Stimulated activated CD8-positive, alpha-beta memory T cell treated with anti-CD3 and anti-CD28 coated beads, Interleukin-2, amount 100 ng/mL, for 1 hour (primary cell): ENCODE measurements around the gene MBNL1.
"Not testable (repeated sequence)": the region's sequence is repeated elsewhere in the genome, so short reads cannot be mapped to it uniquely, and the experiment has no call there.

Experiments
- DNase-seq, 2 donors: peaks; one replicate each; pipeline ENCODE4 v3.0.0-alpha.2; 2020; ENCODE audit warnings: low read depth in 2 of 2

The MBNL1 gene

DNA sequence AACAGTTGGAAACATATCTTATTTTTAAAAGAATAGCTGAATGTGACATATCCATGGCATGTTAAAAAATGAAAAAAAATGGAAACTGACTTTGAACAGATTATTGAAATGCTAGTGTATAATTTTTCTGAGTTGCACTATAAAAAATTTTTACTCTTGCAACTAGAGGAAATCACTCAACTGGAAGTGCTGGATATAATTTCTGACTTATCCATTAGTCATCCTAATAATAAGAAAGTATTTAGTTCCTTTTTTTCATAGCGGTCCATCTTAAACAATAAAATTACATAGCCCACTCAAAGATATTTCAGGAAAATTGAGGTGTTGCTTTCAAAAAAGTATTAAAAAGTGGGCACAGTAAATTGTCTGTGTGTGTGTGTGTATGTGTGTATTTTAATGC, 80.7 kb downstream of the MBNL1 start:
- no peak for DNase-seq

GRCh38 chr3:152350139-152350538, 81.4 kb downstream of the MBNL1 start:
- no peak for DNase-seq

DNA sequence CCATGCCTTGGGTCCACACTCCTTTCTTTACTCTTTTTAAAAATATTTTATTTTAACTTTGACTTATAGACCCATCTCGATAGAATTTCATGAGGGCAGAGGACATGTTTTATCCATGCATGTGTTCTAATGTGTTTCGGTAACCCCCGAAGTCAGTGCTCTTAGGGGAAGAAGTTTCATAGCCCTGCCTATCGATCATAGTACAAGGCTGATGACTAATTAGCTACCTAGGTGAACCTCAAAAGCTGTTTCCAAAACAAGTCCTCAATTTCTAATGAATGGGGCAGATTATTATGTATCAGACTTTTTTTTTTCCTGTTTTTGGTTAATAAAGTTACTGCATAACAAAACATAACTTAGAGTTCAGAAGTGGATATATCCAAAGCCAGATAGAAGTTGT, 82.0 kb downstream of the MBNL1 start:
- DNase-seq, result no peak

- DNase-seq, result no peak
Observed at GRCh38 chr3:152352554-152352953, 83.8 kb downstream of the MBNL1 start.

DNA sequence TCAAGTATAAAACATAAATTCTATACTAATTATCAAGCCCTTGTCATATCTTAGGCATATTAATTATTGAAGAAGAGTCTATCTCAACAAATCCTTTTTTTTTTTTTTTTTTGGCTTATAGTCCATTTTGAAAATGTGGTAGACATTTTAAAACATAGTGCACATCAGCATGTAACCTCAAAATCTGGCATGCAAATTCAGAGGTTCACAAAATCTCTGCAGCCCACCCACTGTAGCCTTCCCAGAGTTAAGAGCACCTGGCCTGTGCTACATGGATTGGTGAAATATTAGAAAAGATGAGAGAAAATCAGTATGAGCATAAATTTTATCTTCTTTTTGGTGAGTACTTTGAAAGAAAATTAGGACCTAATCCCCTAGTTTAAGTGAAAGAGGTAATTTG, 84.8 kb downstream of the MBNL1 start:
- no peak for DNase-seq

DNA sequence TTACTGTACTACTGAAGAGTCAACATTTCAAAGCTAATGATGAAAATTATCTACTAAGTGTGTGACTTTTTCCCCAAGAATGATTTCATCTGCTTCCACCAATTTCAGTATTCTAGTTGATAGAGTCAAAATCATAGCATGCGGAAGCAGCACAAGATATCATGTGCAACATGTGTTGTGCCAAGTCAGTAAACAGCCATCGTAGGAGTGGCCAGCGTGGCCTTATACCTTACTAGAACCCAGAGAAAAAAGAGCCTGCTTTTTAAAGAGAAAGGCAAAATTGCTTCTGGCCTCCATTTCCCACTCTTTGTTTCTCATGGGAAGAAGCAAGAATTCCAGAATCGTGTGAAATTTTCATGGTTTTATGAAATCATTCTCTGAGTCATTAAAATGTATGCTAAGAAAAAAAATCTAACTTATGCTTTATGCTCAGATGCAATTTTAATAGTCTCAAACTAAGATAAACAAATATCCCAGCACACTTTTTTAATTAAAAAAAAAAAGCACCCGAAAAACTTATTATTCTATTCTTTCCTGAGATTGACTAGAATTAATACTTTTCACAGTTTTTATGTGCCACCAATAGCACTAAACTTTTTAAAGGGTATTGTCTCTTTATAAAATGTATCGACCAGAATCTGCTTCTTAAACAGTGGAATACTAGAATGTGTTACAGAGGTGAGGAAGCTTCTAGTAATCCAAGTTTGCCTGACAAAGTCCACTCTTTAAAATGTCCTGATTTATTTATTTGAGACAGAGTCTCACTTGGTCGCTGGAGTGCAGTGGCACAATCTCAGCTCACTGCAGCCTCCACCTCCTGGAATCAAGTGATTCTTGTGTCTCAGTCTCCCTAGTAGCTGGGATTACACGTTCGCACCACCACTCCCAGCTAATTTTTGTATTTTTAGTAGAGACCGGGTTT, 87.3 kb downstream of the MBNL1 start:
- no peak for DNase-seq

GRCh38 chr3:152356870-152357276, 88.1 kb downstream of the MBNL1 start:
- no peak for DNase-seq

GRCh38 chr3:152357587-152357986, 88.9 kb downstream of the MBNL1 start:
- DNase-seq, result no peak

- no peak for DNase-seq
Observed at GRCh38 chr3:152359385-152360248, 90.9 kb downstream of the MBNL1 start.

DNA sequence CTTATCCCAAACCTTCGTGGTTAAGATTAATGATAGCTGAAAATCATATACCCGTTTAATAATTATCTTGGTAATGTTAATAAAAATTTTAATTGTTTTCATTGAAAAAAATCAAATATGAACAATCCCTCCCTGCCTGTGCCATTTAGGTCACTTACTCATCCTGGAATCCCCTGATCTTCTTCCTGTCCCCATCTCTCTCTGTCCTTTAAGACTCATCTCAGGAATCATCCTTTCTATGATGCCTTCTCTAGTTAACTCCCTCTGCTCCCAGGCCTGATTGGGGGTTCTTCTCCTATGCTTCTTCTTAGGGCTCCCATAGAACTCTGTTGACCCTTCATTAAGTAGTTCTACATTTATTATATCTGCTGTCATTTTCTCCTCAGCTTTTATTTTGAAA, 91.6 kb downstream of the MBNL1 start:
- no peak for DNase-seq

DNA sequence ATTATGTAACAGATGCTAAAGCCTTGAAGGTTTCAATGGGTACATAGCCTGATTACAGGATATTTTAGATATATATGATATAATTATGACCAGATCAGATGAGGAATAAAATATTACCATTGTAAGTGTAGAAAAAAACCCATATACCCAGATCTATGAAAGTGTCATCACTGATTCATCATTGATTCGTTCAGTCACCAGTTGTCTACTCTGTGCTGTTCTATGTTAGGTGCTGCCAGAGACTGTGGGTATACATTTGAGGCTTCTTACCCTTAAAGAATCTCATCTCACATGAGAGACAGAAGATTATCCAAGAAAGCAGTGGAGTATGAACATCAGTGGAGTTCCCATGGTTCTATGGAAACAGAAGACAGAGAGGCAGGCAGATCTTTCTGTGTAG, 92.2 kb downstream of the MBNL1 start:
- DNase-seq, result no peak

DNA sequence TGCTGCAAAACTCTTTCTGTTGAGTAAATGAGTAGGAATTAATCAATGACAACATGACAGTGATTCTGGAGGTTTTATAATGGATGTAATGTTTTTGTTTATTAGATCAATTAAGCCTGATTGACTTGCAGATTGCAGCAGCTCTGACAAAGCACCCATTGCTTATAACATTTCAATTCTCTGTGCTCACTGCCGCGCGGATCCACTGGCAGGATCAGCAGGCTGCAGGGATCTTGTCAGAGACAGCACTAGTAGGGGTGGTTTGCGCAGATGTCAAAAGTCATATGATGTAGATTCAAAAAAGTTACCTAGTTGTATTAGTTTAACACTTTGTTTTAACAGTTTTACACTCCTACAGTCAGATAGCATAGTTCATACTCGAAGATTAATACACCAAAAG, 93.4 kb downstream of the MBNL1 start:
- no peak for DNase-seq

GRCh38 chr3:152364237-152364636, 95.5 kb downstream of the MBNL1 start:
- no peak for DNase-seq

DNA sequence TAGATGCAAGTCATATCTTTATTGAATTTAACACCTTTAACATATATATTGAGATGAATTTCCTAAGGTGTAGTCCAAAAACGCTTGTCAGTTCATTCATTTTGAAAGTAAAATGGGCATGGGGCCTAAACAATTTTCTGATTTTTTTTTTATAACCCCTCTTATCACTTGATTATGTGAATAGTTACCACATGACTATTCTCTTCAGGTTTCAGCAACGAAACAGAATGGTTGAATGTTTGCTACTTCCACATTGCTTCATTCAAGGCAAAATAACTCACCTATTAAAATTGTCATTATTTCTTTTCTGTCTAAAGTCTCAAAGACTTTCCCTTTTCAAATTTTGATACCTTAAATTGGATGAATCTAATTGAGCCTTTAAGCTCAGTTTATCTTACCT, 96.4 kb downstream of the MBNL1 start:
- DNase-seq, result no peak

- no peak for DNase-seq
Observed at GRCh38 chr3:152365766-152366593, 97.3 kb downstream of the MBNL1 start.

DNA sequence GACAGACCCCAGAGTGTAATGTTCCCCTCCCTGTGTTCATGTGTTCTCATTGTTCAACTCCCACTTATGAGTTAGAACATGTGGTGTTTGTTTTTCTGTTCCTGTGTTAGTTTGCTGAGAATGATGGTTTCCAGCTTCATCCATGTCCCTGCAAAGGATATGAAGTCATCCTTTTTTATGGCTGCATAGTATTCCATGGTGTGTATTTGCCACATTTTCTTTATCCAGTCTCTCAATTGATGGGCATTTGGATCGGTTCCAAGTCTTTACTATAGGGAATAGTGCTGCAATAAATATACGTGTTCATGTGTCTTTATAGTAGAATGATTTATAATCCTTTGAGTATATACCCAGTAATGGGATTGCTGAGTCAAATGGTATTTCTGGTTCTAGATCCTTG, 98.5 kb downstream of the MBNL1 start:
- DNase-seq, result not testable (repeated sequence)

DNA sequence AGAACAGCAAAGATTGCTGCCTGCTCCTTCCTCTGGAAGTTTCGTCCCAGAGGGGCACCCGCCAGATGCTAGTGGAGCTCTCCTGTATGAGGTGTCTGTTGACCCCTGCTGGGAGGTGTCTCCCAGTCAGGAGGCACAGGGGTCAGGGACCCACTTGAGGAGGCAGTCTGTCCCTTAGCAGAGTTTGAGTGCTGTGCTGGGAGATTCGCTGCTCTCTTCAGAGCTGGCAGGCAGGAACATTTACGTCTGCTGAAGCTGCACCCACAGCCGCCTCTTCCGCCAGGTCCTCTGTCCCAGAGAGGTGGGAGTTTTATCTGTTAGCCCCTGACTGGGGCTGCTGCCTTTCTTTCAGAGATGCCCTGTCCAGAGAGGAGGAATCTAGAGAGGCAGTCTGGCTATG, 103.9 kb downstream of the MBNL1 start:
- not testable (repeated sequence) for DNase-seq

GRCh38 chr3:152373379-152373778, 104.7 kb downstream of the MBNL1 start:
- no peak for DNase-seq

DNA sequence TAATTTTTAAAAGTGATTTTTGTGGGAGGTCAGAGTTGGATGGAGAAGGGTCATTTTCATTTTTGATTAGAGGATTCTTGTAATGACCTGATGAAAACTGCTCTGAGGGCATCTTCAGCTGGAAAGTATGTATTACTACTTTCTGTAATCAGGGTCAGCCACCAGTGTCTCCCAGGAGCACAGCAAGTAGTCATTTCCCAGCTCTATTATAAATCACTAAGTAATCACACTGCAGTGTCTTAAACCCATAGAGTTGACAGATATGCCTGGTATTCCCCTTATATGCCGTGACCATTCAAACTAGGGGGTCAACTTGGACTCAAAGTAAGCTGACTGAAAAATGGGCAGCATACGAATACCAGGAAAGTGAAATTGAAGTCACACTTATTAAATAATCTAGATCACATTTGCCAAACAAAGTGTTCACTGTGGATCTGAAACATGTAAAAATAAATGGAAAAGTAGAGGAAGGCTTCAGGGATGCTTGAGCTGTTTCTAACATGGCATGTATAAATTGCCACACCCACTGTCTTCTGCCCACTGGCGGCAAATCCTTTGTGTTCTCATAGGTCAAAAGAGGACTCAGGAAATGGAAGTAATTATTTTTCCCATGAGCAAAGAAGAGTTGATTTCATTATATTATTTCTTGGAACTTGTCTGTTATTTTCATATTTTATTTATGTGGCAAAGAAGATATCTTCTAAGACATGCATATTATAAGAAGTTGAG, 105.7 kb downstream of the MBNL1 start:
- no peak for DNase-seq

GRCh38 chr3:152375546-152375945, 106.8 kb downstream of the MBNL1 start:
- no peak for DNase-seq
